ENCODE measurements around the gene ARHGAP25. TPM values are rescaled to one million over a fixed set of nuclear protein-coding genes. Genes with fewer than 3 reads are reported as not detected.

Gene ARHGAP25
- total RNA-seq, 1 donor from 2014 or later = 9.4 TPM

- DNase-seq (ENCODE audit: missing footprints) (peak; percentile 62), ATAC-seq (peak; percentile 57)
- intact Hi-C loops (cut with DNase I) = loop anchor here (5.0 kb wide), 1 partner anchor 248 kb away; the partner anchor contains the start of genes APLF and FBXO48
Measured at GRCh38 chr2:68715353-68716041, 19.1 kb upstream of the ARHGAP25 start.

GRCh38 chr2:68716604-68717304, 17.9 kb upstream of the ARHGAP25 start:
- no peak for ATAC-seq
- intact Hi-C loops (cut with DNase I) = loop anchor here (5.0 kb wide), 1 partner anchor 249 kb away; the partner anchor contains the start of genes APLF and FBXO48
- no peak for DNase-seq (ENCODE audit: missing footprints)

GRCh38 chr2:68717305-68717661, 17.3 kb upstream of the ARHGAP25 start:
- no peak for ATAC-seq
- intact Hi-C loops (cut with DNase I) = loop anchor here (5.0 kb wide), 1 partner anchor 250 kb away; the partner anchor contains the start of genes APLF and FBXO48
- DNase-seq (ENCODE audit: missing footprints) = no peak

GRCh38 chr2:68719912-68720311, 14.7 kb upstream of the ARHGAP25 start:
- ATAC-seq (no peak), DNase-seq (ENCODE audit: missing footprints) (no peak)
- intact Hi-C loops (cut with DNase I) = loop anchor here (5.0 kb wide), 1 partner anchor 253 kb away; the partner anchor contains the start of genes APLF and FBXO48

GRCh38 chr2:68720665-68721064, 13.9 kb upstream of the ARHGAP25 start:
- ATAC-seq (no peak), DNase-seq (ENCODE audit: missing footprints) (no peak)
- intact Hi-C loops (cut with DNase I) = no loop called here

GRCh38 chr2:68721482-68722101, 13.0 kb upstream of the ARHGAP25 start:
- intact Hi-C loops (cut with DNase I) = no loop called here
- DNase-seq (ENCODE audit: missing footprints) (no peak), ATAC-seq (no peak)

GRCh38 chr2:68722712-68723111, 11.9 kb upstream of the ARHGAP25 start:
- intact Hi-C loops (cut with DNase I) = no loop called here
- ATAC-seq (no peak), DNase-seq (ENCODE audit: missing footprints) (no peak)

- no peak for ATAC-seq
- intact Hi-C loops (cut with DNase I) = no loop called here
- DNase-seq (ENCODE audit: missing footprints) = no peak
Measured at GRCh38 chr2:68723181-68723580, 11.4 kb upstream of the ARHGAP25 start.

GRCh38 chr2:68726100-68726499, 8.5 kb upstream of the ARHGAP25 start:
- DNase-seq (ENCODE audit: missing footprints) = no peak
- intact Hi-C loops (cut with DNase I) = no loop called here
- ATAC-seq = no peak

- DNase-seq (ENCODE audit: missing footprints) (no peak), ATAC-seq (peak; percentile 46)
Measured at GRCh38 chr2:68726608-68727367, 7.8 kb upstream of the ARHGAP25 start.

GRCh38 chr2:68727683-68728375, 6.8 kb upstream of the ARHGAP25 start:
- DNase-seq (ENCODE audit: missing footprints) (no peak), ATAC-seq (no peak)
- intact Hi-C loops (cut with DNase I) = no loop called here

More at GRCh38 chr2:68726608-68727367, 7.8 kb upstream of the ARHGAP25 start:
- intact Hi-C loops (cut with DNase I) = no loop called here

GRCh38 chr2:68730828-68731227, 3.8 kb upstream of the ARHGAP25 start:
- DNase-seq (ENCODE audit: missing footprints) (no peak), ATAC-seq (no peak)
- intact Hi-C loops (cut with DNase I) = no loop called here

GRCh38 chr2:68732036-68732932, 2.3 kb upstream of the ARHGAP25 start:
- intact Hi-C loops (cut with DNase I) = no loop called here
- no peak for DNase-seq (ENCODE audit: missing footprints)
- ATAC-seq = no peak

- intact Hi-C loops (cut with DNase I) = no loop called here
- DNase-seq (ENCODE audit: missing footprints) (no peak), ATAC-seq (no peak)
Measured at GRCh38 chr2:68733365-68733764, 1.2 kb upstream of the ARHGAP25 start.

GRCh38 chr2:68734176-68734575, 435 bp upstream of the ARHGAP25 start:
- ATAC-seq (no peak), DNase-seq (ENCODE audit: missing footprints) (no peak)
- intact Hi-C loops (cut with DNase I) = no loop called here

- ATAC-seq (no peak), DNase-seq (ENCODE audit: missing footprints) (no peak)
- intact Hi-C loops (cut with DNase I) = no loop called here
Measured at GRCh38 chr2:68736086-68736485, 1.5 kb downstream of the ARHGAP25 start.

- DNase-seq (ENCODE audit: missing footprints) (no peak), ATAC-seq (no peak)
- intact Hi-C loops (cut with DNase I) = no loop called here
Measured at GRCh38 chr2:68737711-68738110, 3.1 kb downstream of the ARHGAP25 start.
